HS-27A (cell line): ENCODE data around the gene ATP2B3.

Source experiments
- DNase-seq: peaks from one replicate; pipeline ENCODE4 v3.0.0-alpha.2; 2012; ENCODE audit warnings: low read depth, missing footprints

Gene ATP2B3

GRCh38 chrX:153490217-153490930 lies 27.1 kb upstream of the ATP2B3 start:
- no peak for DNase-seq

DNA sequence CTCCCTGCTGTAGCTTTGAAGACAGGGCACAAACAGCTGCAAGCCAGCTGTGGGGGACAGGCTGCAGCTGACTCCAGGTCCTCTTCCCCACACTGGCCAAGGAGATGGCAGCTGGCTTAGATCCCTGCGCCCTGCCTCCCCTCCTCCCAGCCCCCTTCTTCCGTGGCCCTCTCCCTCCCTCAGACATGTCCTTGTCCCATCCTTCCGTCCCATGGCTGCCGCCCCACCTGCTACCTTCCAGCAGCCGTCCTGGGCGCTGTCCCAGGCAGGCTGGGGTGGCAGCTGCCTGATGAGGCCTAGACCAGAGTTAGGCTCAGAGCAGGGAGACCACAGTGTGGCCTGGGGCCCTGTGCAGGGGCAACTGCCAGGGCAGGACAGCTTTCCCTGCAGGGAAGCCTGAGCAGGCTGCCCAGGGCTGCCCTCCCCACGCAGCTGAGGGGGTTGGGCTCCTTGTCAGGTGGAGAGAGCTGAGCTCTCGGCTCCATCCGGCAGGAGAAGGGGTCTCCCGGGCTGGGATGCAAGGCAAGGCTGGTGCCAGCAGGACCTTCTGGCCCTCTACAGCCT lies 26.0 kb upstream of the ATP2B3 start:
- no peak for DNase-seq

DNA sequence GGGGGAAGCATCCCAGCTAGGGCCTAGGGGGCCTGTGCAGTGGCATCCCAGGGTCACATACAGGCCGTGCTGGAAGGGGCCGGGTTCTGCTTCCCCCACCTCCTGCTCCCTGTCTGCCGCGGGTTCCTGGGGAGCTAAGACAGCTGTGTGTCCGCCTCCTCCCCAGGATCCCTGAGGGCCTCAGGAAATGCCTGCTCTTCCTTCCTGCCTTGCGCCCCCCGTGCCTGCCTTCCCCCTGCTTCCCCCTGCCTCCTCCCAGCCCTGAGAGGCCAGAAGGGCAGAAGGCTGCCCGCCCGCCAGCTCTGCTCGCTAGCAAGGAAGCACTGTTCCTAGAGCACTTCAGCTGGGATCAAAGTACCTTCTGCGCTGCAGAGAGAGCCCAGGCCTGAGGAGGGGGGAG lies 25.5 kb upstream of the ATP2B3 start:
- no peak for DNase-seq

DNA sequence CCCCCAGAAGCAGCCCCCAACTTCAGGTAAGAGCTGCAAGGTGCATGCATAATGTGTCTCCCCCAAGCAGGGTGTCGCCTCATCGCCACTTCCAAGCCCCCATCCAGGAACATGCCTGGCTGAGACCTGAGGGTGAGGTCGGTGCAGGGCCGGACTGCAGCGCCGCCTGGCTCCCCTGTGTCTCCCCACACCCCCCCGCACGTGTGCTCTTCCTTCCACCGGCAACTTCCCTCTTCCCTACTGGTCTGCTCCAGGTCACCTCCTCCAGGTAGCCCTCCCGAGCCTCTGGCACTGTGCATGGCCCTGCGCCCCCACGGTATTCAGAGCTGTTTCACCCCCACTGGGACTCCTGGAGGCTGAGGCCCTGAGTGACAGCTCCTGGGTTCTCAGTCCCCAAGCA lies 24.9 kb upstream of the ATP2B3 start:
- no peak for DNase-seq

DNA sequence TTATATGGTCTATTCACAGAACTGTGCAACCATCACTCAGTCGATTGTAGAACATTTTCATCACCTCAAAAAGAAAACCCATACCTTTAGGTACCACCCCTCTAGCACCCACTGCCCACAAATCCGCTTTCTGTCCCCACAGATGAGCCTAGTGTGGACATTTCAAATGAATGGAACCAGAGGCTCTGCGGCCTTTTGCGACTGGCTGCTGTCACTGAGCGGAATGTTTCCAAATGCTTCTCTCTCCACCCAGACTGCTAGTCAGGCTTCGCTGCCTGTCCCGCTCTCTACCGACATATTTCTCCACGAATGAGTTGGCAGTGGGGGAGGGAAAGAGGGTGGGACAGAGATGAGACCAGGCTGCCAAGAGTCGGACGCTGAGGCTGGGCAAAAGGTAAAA lies 24.4 kb upstream of the ATP2B3 start:
- DNase-seq = no peak

DNA sequence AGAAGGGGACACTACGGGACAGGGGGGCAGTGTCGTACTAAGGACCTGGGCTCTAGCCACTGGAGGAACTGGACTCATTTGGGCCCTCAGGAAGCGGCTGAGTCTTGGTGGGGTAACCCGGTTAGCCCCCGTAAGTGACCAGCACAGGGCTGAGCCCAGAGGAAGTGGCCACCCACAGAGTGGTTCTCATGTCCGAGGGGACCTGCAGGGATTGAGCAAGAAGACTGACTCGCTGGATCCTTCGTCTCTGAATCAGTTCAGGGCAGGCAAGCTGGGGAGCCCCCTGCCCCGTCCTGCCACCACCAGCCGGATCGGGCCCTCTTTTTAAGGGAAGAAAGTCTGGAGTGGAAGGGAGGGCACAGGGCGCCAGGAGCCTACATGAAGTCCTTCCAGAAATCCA lies 23.4 kb upstream of the ATP2B3 start:
- no peak for DNase-seq

- no peak for DNase-seq
Measured at GRCh38 chrX:153494541-153495361, 22.7 kb upstream of the ATP2B3 start, which contains the start of gene BGN. TSS of gene BGN (plus strand) at chrX:153494980. CDS start at chrX:153504632, 9,652 bp downstream.

DNA sequence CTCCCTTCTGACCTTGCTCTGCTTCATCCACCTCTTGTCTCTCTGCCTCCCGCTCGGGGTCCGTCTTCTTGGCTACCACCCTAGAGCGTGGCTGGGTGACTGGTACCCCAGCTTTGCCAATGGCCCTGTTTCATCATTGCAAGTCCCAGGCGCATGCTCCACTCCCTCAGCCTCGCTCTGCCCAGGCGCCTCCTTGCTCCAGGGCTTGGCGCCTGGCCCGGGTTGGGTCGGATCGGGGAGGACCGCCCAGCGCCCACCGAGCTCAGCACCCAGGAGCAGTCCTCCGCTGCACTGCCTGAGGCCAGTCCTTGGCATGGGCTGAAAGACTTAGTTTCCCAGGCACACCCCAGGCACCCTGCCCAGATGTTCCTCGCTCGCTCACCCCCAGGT lies 22.1 kb upstream of the ATP2B3 start:
- DNase-seq = no peak

GRCh38 chrX:153495903-153496589 lies 21.4 kb upstream of the ATP2B3 start:
- no peak for DNase-seq

GRCh38 chrX:153496590-153496959 lies 20.9 kb upstream of the ATP2B3 start:
- no peak for DNase-seq

DNA sequence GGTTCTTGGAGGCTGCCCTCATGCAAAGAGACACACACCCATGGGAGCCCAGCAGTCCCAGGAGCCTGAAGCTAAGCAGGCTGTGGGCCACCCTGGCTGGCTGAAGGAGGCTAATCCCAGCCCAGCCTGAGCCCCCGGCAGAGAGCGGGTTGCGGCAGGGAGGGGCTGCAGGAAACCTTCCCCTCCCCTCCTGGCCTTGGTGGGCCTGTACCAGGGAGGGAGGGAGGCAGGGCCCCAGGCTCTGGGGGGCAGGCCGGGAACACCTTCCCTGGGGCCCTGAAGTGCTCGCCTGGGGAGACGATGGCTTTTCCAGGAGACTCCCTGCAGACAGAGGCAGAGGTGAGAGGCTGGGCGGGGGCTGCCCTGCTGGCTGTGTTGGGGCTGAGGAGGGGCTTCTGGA lies 19.0 kb upstream of the ATP2B3 start:
- no peak for DNase-seq

GRCh38 chrX:153499341-153499740 lies 18.1 kb upstream of the ATP2B3 start:
- DNase-seq = no peak

- no peak for DNase-seq
Measured at GRCh38 chrX:153499876-153500275, 17.6 kb upstream of the ATP2B3 start.

DNA sequence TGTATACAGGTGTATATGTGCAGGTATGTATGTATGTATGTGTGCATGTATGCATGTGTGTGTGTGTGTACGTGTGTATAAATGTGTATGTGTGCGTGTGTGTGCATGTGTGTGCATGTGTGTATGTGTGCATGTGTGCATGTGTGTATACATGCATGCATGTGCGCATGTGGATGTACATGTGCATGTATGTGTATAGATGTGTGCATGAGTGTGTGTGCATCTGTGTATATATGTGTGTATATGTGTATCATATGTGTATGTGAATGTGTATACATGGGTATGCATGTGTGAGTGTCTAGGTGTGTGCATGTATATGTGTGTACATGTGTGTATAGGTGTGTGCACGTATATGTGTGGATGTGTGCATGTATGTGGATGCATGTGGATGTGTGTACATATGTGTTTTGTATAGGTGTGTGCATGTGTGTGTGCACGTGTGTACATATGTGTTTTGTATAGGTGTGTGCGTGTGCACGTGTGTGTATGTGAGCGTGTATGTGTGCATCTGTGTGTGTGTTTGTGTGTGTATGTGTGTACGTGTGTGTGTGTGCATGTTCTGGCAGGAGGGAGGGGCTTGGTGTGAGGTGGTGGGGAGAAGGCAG lies 16.7 kb upstream of the ATP2B3 start:
- no peak for DNase-seq

- no peak for DNase-seq
Measured at GRCh38 chrX:153501530-153501929, 15.9 kb upstream of the ATP2B3 start.

DNA sequence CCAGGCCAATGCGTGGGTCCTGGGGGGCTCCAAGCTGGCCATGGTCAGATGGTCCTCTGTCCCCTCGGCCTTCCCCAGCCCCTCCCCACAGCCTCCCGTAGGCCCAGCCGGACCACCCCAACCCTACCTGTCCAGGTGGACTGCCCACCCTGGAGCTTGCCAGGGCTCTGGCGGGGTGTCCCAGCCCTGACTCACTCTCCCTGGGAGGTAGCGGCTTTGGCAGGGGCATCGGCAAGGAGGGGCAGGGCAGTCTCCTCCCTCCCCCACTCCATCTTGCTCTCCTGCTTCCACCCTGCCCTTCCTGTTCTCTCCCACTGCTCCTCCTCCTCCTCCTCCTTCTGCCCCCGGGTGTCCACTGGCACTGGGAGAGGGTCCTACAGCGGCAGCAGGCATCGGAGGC lies 15.3 kb upstream of the ATP2B3 start:
- DNase-seq = no peak

- no peak for DNase-seq
Measured at GRCh38 chrX:153502796-153503195, 14.6 kb upstream of the ATP2B3 start.

- DNase-seq = no peak
Measured at GRCh38 chrX:153504445-153505016, 12.9 kb upstream of the ATP2B3 start.

GRCh38 chrX:153505361-153505760 lies 12.1 kb upstream of the ATP2B3 start:
- no peak for DNase-seq

DNA sequence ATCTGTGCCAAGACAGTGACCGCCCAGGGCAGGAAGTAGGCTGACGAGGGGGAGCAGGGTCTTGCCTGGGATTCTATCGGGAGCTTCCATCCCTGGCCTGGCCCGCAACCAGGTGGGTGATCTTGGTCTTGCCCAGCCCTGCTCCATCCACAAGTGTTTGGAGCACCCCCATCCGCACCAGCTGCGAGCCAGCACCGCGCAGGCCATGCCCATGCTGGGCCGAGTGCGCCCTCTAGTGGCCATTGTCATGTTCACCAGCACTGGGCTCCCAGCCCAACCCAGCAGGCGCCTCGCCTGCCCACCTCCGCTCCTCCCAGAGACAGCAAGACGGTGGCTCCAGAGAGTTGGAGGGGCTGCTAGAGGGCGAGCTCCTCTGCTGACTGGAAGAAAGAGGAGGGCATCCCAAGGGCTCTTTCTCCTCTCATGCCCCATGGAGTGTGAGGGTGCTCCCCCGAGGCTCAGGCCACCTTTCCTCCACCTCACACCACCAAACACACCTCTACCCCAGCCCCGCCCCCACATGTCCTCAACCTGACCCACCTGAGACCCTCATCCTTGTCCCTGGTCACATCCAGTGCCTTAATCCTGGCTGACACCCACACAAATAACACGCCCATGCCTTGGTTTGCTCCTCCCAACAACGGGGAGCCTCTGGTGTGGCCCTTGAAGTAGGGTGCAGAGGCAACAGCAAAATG lies 9.8 kb upstream of the ATP2B3 start:
- DNase-seq = no peak

DNA sequence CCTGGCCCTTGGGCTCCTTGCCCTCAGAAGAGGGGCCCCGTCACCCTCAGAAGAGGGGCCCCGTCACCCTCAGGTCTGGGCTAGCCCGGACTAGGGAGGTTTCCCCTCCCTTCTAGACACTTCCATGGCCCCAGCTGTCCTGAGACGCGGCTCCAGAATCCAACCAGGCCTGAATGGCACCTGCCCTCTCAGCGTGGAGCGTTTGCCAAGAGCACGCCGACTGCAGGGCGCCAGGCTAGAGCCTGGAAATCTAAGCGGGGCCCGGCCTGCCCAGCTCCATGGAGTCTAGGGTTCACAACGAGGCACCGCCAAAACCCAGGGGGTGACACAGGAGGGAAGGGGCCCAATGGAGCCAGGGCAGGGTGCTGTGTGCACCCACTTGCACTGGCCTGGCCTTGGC lies 7.8 kb upstream of the ATP2B3 start:
- DNase-seq = no peak
